ENCODE data around the gene FBLN1.
A peak's percentile ranks its signal among the peaks of the same experiment; 100 is the strongest.

Gene FBLN1

GRCh38 chr22:45647532-45648225 lies 145.0 kb downstream of the FBLN1 start:
- Histone ChIP-seq H3K9me3 (ENCODE audit: control insufficient read depth, insufficient read depth, low read depth, low read length) (no peaks in the 10 kb centered on the region), H3K27ac (ENCODE audit: extremely low read depth, low read depth, low read length) (no peak overlapping the region), H3K4me1 (ENCODE audit: control insufficient read depth, insufficient read depth, low read length) (no peaks in the 10 kb centered on the region), H3K36me3 (ENCODE audit: control insufficient read depth in 2 of 2, insufficient read depth in 1 of 2, low read length in 2 of 2) (no peaks in the 10 kb centered on the region), H3K4me3 (ENCODE audit: low read depth, low read length) (no peak overlapping the region)
- TF ChIP-seq SP7 (tag by site-specific recombination; IDR thresholded peaks at IDR 0.05), result no peak
- CTCF ChIA-PET, result interaction anchor here (0.6 to 1.6 kb wide), 6 partner anchors 18 to 359 kb away, joined by 3 to 12 read pairs (median 4); no protein-coding TSS in a partner anchor
- POLR2A ChIA-PET, result no interaction called here

GRCh38 chr22:45648301-45649117 lies 145.8 kb downstream of the FBLN1 start:
- no peaks in the 10 kb centered on the region for H3K4me1 ChIP-seq (ENCODE audit: control insufficient read depth, insufficient read depth, low read length)
- ChIA-PET CTCF (interaction anchor here (0.6 to 1.5 kb wide), 2 partner anchors 71 to 214 kb away, joined by 4 to 8 read pairs; no protein-coding TSS in a partner anchor), POLR2A (interaction anchor here (0.7 kb wide), 1 partner anchor 83 kb away, joined by 6 read pairs; no protein-coding TSS in a partner anchor)
- H3K4me3 ChIP-seq (ENCODE audit: low read depth, low read length), result no peak overlapping the region
- H3K36me3 ChIP-seq (ENCODE audit: control insufficient read depth in 2 of 2, insufficient read depth in 1 of 2, low read length in 2 of 2), result no peaks in the 10 kb centered on the region
- no peaks in the 10 kb centered on the region for H3K9me3 ChIP-seq (ENCODE audit: control insufficient read depth, insufficient read depth, low read depth, low read length)
- no peak for TF ChIP-seq AEBP2 (tag by site-specific recombination; IDR thresholded peaks at IDR 0.05; ENCODE audit: borderline replicate concordance)
- TF ChIP-seq EGR2 (tag by site-specific recombination; IDR thresholded peaks at IDR 0.05; ENCODE audit: low read depth), result peak; percentile 38
- no peak overlapping the region for H3K27ac ChIP-seq (ENCODE audit: extremely low read depth, low read depth, low read length)

- no peaks in the 10 kb centered on the region for H3K4me1 ChIP-seq (ENCODE audit: control insufficient read depth, insufficient read depth, low read length)
- ChIA-PET CTCF (interaction anchor here (0.6 to 1.0 kb wide), 2 partner anchors 87 to 357 kb away, joined by 3 to 4 read pairs; no protein-coding TSS in a partner anchor), POLR2A (no interaction called here)
- no peak overlapping the region for H3K4me3 ChIP-seq (ENCODE audit: low read depth, low read length)
- TF ChIP-seq REPIN1 (tag by site-specific recombination; IDR thresholded peaks at IDR 0.05; ENCODE audit: low read depth), result no peak
- TF ChIP-seq ZNF2 (tag by site-specific recombination; IDR thresholded peaks at IDR 0.05), result no peak
- TF ChIP-seq ZNF280C (tag by site-specific recombination; IDR thresholded peaks at IDR 0.05), result no peak
- TF ChIP-seq ZNF658 (tag by site-specific recombination; IDR thresholded peaks at IDR 0.05), result no peak
- no peak for TF ChIP-seq ZNF221 (tag by site-specific recombination; IDR thresholded peaks at IDR 0.05; ENCODE audit: borderline replicate concordance)
- TF ChIP-seq ZNF335 (tag by site-specific recombination; conservative IDR thresholded peaks at IDR 0.05), result no peak
- no peak for TF ChIP-seq ZNF324 (tag by site-specific recombination; IDR thresholded peaks at IDR 0.05)
- no peak for TF ChIP-seq ZNF660 (tag by site-specific recombination; IDR thresholded peaks at IDR 0.05)
- no peak for TF ChIP-seq PRDM2 (tag by site-specific recombination; IDR thresholded peaks at IDR 0.05; ENCODE audit: borderline replicate concordance)
- TF ChIP-seq ZNF488 (tag by site-specific recombination; IDR thresholded peaks at IDR 0.05), result no peak
- H3K36me3 ChIP-seq (ENCODE audit: control insufficient read depth in 2 of 2, insufficient read depth in 1 of 2, low read length in 2 of 2), result no peaks in the 10 kb centered on the region
- H3K9me3 ChIP-seq (ENCODE audit: control insufficient read depth, insufficient read depth, low read depth, low read length), result no peaks in the 10 kb centered on the region
- H3K27ac ChIP-seq (ENCODE audit: extremely low read depth, low read depth, low read length), result no peak overlapping the region
Measured at GRCh38 chr22:45649809-45650208, 147.1 kb downstream of the FBLN1 start.

All from HEK293 (cell line).